Measurements from ENCODE around the gene PIP4K2A.
A peak's percentile ranks its signal among the peaks of the same experiment; 100 is the strongest.
"Not testable (repeated sequence)": the region's sequence is repeated elsewhere in the genome, so short reads cannot be mapped to it uniquely, and the experiment has no call there.

The PIP4K2A gene

GRCh38 chr10:22727112-22727511 lies 12.7 kb upstream of the PIP4K2A start:
- H3K27ac ChIP-seq = no peak overlapping the region
- TF ChIP-seq CTCF (conservative IDR thresholded peaks at IDR 0.05) (no peak), ZFX (IDR thresholded peaks at IDR 0.05) (no peak)

- TF ChIP-seq CTCF (conservative IDR thresholded peaks at IDR 0.05) (no peak), ZFX (IDR thresholded peaks at IDR 0.05) (no peak)
Measured at GRCh38 chr10:22724773-22725172, 10.4 kb upstream of the PIP4K2A start.

GRCh38 chr10:22723783-22724182 lies 9.4 kb upstream of the PIP4K2A start:
- H3K27ac ChIP-seq = no peak overlapping the region
- TF ChIP-seq CTCF (conservative IDR thresholded peaks at IDR 0.05) (no peak), ZFX (IDR thresholded peaks at IDR 0.05) (no peak)

More at GRCh38 chr10:22724773-22725172, 10.4 kb upstream of the PIP4K2A start:
- H3K27ac ChIP-seq = no peak overlapping the region

DNA sequence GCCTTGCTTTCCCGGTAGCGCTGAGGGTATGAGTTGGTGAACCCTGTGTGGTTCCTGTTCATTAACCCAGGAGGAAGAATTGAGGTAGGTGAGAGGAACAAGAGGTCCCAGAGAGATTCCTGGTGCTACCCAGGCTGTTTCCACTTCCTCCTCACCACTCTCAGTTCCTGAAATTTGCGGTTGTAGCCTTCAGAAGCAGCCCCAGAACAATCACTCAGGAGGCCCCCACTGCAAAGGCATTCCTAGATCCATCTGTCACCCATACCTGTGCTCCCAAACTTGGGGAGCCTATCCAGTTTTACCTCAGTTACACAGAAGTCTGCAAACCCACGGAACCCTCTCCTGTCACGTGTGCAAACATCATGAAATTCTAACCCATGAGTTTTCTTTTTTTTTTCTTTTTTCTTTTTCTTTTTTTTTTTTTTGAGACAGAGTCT lies 9.0 kb upstream of the PIP4K2A start:
- TF ChIP-seq ZFX (IDR thresholded peaks at IDR 0.05) (no peak), CTCF (conservative IDR thresholded peaks at IDR 0.05) (no peak)
- H3K27ac ChIP-seq = no peak overlapping the region

- TF ChIP-seq ZFX (IDR thresholded peaks at IDR 0.05) = no peak
- no peak for TF ChIP-seq CTCF (conservative IDR thresholded peaks at IDR 0.05)
- H3K27ac ChIP-seq = no peak overlapping the region
Measured at GRCh38 chr10:22722626-22723169, 8.3 kb upstream of the PIP4K2A start.

- TF ChIP-seq ZFX (IDR thresholded peaks at IDR 0.05) (no peak), CTCF (conservative IDR thresholded peaks at IDR 0.05) (no peak)
- no peak overlapping the region for H3K27ac ChIP-seq
Measured at GRCh38 chr10:22720667-22721066, 6.3 kb upstream of the PIP4K2A start.

DNA sequence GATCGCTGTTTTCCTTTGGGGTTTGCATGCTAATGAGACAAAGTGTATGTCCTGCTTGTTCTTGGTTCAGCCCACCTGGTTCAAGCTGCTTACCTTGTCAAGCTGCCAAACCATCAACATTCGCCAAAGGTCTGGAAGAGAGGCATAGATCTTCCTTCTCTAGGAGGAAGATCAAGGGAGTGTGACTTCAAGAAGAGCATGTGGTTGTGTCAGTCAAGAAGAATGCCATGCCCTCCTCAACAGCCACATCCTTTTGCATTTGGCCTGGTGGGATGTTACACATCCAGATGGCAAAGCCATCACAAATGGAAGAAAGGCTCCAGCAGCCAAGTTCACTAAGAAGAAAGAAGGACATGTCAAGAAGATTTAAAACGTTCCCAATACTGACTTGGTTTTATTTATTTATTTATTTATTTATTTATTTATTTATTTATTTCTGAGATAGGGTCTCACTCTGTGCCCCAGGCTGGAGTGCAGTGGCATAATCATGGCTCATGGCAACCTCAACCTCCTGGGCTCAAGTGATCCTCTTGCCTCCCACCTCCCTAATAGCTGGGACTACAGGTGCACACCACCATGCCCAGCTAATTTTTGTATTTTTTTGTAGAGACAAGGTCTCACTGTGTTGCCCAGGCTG lies 5.1 kb upstream of the PIP4K2A start:
- 0 out of 2 replicates have a peak, but pooled peaks have one; percentile 9 for TF ChIP-seq ZFX (IDR thresholded peaks at IDR 0.05)
- no peak for TF ChIP-seq CTCF (conservative IDR thresholded peaks at IDR 0.05)
- no peak overlapping the region for H3K27ac ChIP-seq

GRCh38 chr10:22718659-22719058 lies 4.3 kb upstream of the PIP4K2A start:
- H3K27ac ChIP-seq = not testable (repeated sequence)
